Measurements from ENCODE around the gene GRHPR. TPM values are rescaled to one million over a fixed set of nuclear protein-coding genes. Genes with fewer than 3 reads are reported as not detected.

The GRHPR gene
- total and polyA plus RNA-seq, 2 of the 8 experiments (the other 6 are each of a cell fraction or from before 2014, with no cell fraction given): 97.0 to 201 TPM

GRCh38 chr9:37390759-37391158 lies 31.7 kb upstream of the GRHPR start:
- no peak overlapping the region for H3K4me2 ChIP-seq (ENCODE audit: insufficient read depth in 1 of 2, low read depth in 2 of 2, low read length in 2 of 2)
- no peak overlapping the region for H2BK12ac ChIP-seq (ENCODE audit: low read depth, low read length)
- no peak overlapping the region for H2BK15ac ChIP-seq (ENCODE audit: low read length)
- 37% methylated on average over 7 of the region's 7 CpGs; no CpG with 5 or more reads in 1 of the 2 experiments for WGBS, 2 experiments (ENCODE audit: extremely low coverage in 1 of 2, insufficient coverage in 1 of 2, insufficient read length in 1 of 2, insufficient replicate concordance in 2 of 2, low coverage in 1 of 2, low lambda C conversion rate in 2 of 2, missing lambda C conversion rate in 1 of 2)
- H3K56ac ChIP-seq (replicated peaks; ENCODE audit: insufficient read length, low read depth, low read length): no peak overlapping the region
- FAIRE-seq (peak; percentile 90), DNase-seq (ENCODE audit: low read depth in 1 of 2, low spot score in 2 of 2) (peak; percentile 31 to 70)
- H3K79me2 ChIP-seq (ENCODE audit: control insufficient read depth in 1 of 2, insufficient read depth in 2 of 2, low read length in 2 of 2): no peaks in the 10 kb centered on the region
- no peak overlapping the region for H4K5ac ChIP-seq (ENCODE audit: insufficient read length, low read depth, low read length)
- H3K4ac ChIP-seq (replicated peaks; ENCODE audit: insufficient read length, low read depth, low read length): no peak overlapping the region
- no peak overlapping the region for H2AK5ac ChIP-seq (ENCODE audit: low read depth, low read length)
- H4K20me1 ChIP-seq (replicated peaks in 1 of 2; ENCODE audit: control insufficient read depth in 1 of 2, insufficient read depth in 2 of 2, low read length in 2 of 2): no peaks in the 10 kb centered on the region
- no peak overlapping the region for H3K9ac ChIP-seq (replicated peaks in 1 of 4; ENCODE audit: extremely low read depth in 1 of 4, low read depth in 3 of 4, low read length in 3 of 4)
- H2BK20ac ChIP-seq (ENCODE audit: low read length): no peak overlapping the region
- no peak overlapping the region for H3K23ac ChIP-seq (ENCODE audit: insufficient read length)
- H4K8ac ChIP-seq (ENCODE audit: extremely low read depth, insufficient read depth, low read length): no peak overlapping the region
- H2BK5ac ChIP-seq (ENCODE audit: low read depth, low read length): no peak overlapping the region
- H3K36me3 ChIP-seq (ENCODE audit: control insufficient read depth in 2 of 4, insufficient read depth in 4 of 4, low read length in 3 of 4): no peaks in the 10 kb centered on the region
- H3K9me3 ChIP-seq (ENCODE audit: insufficient read depth in 2 of 2, low read depth in 1 of 2, low read length in 1 of 2): no peaks in the 10 kb centered on the region
- H3K79me1 ChIP-seq (ENCODE audit: low read depth, low read length): no peaks in the 10 kb centered on the region
- H3K4me1 ChIP-seq (replicated peaks in 1 of 4; ENCODE audit: control insufficient read depth in 3 of 4, insufficient read depth in 4 of 4, low read length in 3 of 4): no peaks in the 10 kb centered on the region; a peak in 1 of 7 replicates
- no peak overlapping the region for H3K14ac ChIP-seq (ENCODE audit: insufficient read length)
- H2AFZ ChIP-seq (ENCODE audit: low read length): no peak overlapping the region
- POLR2A ChIA-PET (ENCODE audit: partially characterized antibody): no interaction called here
- H2BK120ac ChIP-seq (replicated peaks; ENCODE audit: low read depth, low read length): no peak overlapping the region
- H3K27me3 ChIP-seq (replicated peaks in 1 of 4; ENCODE audit: control insufficient read depth in 3 of 4, extremely low read depth in 1 of 4, insufficient read depth in 3 of 4, low read length in 3 of 4): no peaks in the 10 kb centered on the region
- H3K18ac ChIP-seq (ENCODE audit: extremely low read depth, low read length): no peak overlapping the region
- no peaks in the 10 kb centered on the region for H3K23me2 ChIP-seq (ENCODE audit: low read depth, low read length)
- TF ChIP-seq RAD21 (IDR thresholded peaks at IDR 0.05 in 1 of 2, conservative IDR thresholded peaks at IDR 0.05 in 1 of 2; ENCODE audit: low read depth in 2 of 2, low read length in 2 of 2) (peak; percentile 66 to 73), TBP (IDR thresholded peaks at IDR 0.05; ENCODE audit: low read depth, low read length) (no peak), TCF12 (IDR thresholded peaks at IDR 0.05; ENCODE audit: low read depth, low read length) (no peak), CTCF (IDR thresholded peaks at IDR 0.05; ENCODE audit: control extremely low read depth in 1 of 3, insufficient read depth in 1 of 3, low read depth in 1 of 3, low read length in 3 of 3) (peak; percentile 76 to 88 (median 79))
- no peak overlapping the region for H3K27ac ChIP-seq (ENCODE audit: low read depth, low read length)
- CTCF ChIA-PET (ENCODE audit: partially characterized antibody): interaction anchor here (0.6 to 5.3 kb wide), 16 partner anchors 9 to 399 kb away, joined by 3 to 28 read pairs (median 5); partner anchors contain the start of gene GRHPR
- H3K4me3 ChIP-seq (ENCODE audit: extremely low read depth in 1 of 4, insufficient read depth in 2 of 4, low read depth in 3 of 4, low read length in 4 of 4): no peak overlapping the region
- H4K91ac ChIP-seq (replicated peaks; ENCODE audit: insufficient read length, low read length): no peak overlapping the region

Data from H1 (cell line).